Stimulated activated CD8-positive, alpha-beta memory T cell treated with anti-CD3 and anti-CD28 coated beads, Interleukin-4, amount 100 ng/mL, for 48 hours (primary cell): ENCODE data around the gene NAMPT.
"Not testable (repeated sequence)": the region's sequence is repeated elsewhere in the genome, so short reads cannot be mapped to it uniquely, and the experiment has no call there.

Source experiments
- DNase-seq: peaks from one replicate; pipeline ENCODE4 v3.0.0-alpha.2; 2020

The NAMPT gene

GRCh38 chr7:106224797-106225196 is 60.0 kb downstream of the NAMPT start:
- no peak for DNase-seq

GRCh38 chr7:106223156-106223555 is 61.6 kb downstream of the NAMPT start:
- no peak for DNase-seq

- DNase-seq = no peak
These were observed 62.2 kb downstream of the NAMPT start for GRCh38 chr7:106222545-106222944.

- DNase-seq = no peak
These were observed 64.5 kb downstream of the NAMPT start for GRCh38 chr7:106220307-106220706.

GRCh38 chr7:106219170-106219569 is 65.6 kb downstream of the NAMPT start:
- no peak for DNase-seq

GRCh38 chr7:106218546-106218945 is 66.2 kb downstream of the NAMPT start:
- no peak for DNase-seq

GRCh38 chr7:106216923-106217542 is 67.8 kb downstream of the NAMPT start:
- DNase-seq = no peak

GRCh38 chr7:106216517-106216922 is 68.3 kb downstream of the NAMPT start:
- DNase-seq = no peak

- no peak for DNase-seq
These were observed 68.8 kb downstream of the NAMPT start for GRCh38 chr7:106215868-106216516.

GRCh38 chr7:106208944-106209343 is 75.8 kb downstream of the NAMPT start:
- DNase-seq = not testable (repeated sequence)

GRCh38 chr7:106206826-106207541 is 77.8 kb downstream of the NAMPT start:
- DNase-seq = no peak

GRCh38 chr7:106205621-106206222 is 79.1 kb downstream of the NAMPT start:
- no peak for DNase-seq

GRCh38 chr7:106203473-106203872 is 81.3 kb downstream of the NAMPT start:
- no peak for DNase-seq

GRCh38 chr7:106201164-106201563 is 83.6 kb downstream of the NAMPT start:
- no peak for DNase-seq

GRCh38 chr7:106199813-106200364 is 84.9 kb downstream of the NAMPT start:
- DNase-seq = no peak

- no peak for DNase-seq
These were observed 85.8 kb downstream of the NAMPT start for GRCh38 chr7:106199024-106199423.
